NK-92 (cell line): Measurements from ENCODE around the gene LRRC32.

Experiments used
- DNase-seq: peaks from one replicate; lab custom pipeline; 2025; ENCODE audit not compliant: unreplicated experiment; lab: John Stamatoyannopoulos, UW

The LRRC32 gene

GRCh38 chr11:76680518-76681425 is 10.2 kb upstream of the LRRC32 start:
- DNase-seq: no peak

DNA sequence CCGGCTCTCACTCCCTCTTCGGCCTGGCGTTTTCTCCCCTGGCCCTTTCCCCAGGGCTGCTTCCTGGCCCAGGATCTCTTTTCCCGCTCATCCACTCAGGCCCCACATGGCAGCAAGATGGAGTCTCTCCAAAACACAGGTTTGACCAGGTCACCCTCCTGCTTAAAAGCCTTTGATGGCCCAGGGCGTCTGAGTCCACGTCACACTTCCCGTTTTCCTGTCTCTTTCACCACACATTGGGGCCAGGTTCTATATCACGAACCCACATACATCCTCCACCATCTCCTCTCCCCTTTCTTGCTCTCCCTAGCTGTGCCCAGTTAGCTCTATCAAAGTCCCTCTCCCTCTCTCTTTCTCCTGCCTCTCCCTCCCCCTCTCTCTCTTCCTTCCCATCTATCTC is 7.8 kb upstream of the LRRC32 start:
- no peak for DNase-seq

- no peak for DNase-seq
Measured at GRCh38 chr11:76677458-76677765, 6.9 kb upstream of the LRRC32 start.

DNA sequence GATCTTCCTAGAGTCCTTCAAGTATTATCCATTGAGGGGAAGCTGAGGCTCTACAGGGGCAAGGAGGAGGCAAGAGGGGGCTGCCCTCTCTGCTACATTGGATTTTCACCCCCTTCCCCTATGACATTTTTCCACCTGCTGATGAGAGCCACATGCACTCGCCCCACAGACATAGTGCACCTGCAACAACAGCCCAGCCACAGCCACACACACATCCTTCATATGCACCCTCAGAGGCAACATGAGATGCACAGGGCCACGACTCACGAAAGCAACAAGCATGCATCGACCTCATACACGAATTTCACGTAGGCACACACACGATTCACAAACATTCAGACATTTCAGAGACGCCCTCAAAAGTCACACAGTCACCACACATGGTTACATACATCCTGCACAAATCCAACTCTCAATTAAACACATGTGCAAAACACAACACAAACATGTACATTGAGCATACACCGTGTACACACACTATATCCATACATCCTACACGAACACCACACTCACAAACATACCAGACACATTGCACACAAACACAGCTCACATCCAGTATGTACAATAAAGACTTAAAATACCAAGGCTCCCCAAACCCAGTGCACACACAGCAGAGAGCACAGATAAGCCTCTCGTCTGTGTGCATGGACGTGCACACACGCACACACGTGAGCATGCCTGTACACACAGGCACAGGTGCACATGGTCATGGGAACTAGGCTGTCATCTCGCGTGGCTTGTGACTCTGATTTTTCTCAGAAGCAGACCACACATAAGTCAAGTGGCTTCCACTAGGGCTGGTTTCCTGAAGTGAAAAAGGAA is 6.3 kb upstream of the LRRC32 start:
- no peak for DNase-seq

DNA sequence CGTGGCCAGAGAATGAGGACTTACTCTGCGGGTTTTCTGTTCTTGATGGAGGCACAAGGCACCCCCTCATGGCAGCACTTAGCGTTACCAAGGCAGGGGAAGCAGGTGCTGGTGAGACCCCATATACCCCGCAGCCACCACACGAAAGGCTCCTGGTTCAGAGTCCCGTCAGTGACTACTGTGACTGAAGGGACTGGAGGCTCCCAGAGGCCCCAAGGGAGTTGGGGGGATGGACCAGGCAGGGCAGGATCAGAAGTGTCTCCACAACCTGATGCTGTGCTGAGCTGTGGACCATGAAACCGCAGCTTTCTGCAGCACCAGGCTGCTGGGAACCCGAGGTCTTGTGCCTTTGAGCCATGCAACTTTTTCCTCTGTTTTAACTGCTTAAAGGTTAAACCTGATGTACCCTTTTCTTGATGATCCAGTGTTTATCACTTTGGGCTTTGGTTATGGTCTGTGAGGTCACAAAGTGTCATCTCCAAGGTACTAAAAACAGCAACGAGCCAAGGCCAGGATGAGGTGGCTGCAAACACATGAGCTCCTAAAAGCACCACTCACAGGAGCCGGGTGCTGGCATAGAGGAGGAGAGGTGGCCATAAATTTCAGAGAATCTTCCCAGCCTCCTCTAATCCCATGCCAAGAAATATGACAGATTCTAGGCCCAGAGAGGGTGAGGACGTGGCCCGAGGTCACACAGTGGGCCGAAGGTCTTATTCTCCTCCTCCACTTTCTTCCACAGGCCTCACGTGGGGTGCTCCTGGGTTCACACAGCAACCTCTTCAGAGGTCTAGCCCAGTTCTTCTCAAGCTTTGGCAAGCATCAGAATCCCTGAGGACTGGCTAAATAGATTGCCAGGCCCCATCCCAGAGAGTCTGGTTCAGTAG is 4.2 kb upstream of the LRRC32 start:
- no peak for DNase-seq

GRCh38 chr11:76673176-76674142 is 2.9 kb upstream of the LRRC32 start:
- DNase-seq: no peak

GRCh38 chr11:76672431-76673175 is 2.1 kb upstream of the LRRC32 start:
- no peak for DNase-seq

GRCh38 chr11:76671626-76672309 is 1.2 kb upstream of the LRRC32 start:
- no peak for DNase-seq

- no peak for DNase-seq
Measured at GRCh38 chr11:76671237-76671592, 668 bp upstream of the LRRC32 start.

DNA sequence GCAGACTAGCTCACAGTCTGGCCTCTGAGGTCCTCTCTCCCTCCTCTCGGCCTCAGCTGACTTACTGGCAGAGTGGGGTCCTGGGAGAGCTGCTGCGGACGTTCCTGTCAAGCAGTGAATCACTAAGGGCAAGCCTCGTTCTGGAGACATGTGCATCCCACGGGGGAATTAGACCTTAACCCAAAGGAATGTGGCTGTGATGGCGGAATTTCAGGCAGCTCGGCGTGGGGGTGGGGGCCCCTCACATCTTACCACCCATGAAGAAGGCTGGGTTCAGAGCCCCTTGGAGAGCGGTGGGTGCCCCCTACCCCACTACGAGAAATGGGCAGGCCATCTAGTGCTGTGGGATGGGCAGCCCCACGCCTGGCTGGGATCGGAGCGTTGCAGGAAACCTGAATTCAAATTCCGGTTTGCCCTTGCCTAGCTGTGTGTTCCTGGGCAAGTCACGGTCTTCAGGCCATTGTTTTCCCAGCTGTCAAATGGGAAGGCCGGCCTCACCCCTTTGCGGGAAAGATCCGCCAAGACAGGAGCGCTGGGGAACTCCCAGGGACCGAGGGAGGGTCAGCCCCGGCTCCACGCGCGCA is 554 bp downstream of the LRRC32 start:
- DNase-seq: no peak

DNA sequence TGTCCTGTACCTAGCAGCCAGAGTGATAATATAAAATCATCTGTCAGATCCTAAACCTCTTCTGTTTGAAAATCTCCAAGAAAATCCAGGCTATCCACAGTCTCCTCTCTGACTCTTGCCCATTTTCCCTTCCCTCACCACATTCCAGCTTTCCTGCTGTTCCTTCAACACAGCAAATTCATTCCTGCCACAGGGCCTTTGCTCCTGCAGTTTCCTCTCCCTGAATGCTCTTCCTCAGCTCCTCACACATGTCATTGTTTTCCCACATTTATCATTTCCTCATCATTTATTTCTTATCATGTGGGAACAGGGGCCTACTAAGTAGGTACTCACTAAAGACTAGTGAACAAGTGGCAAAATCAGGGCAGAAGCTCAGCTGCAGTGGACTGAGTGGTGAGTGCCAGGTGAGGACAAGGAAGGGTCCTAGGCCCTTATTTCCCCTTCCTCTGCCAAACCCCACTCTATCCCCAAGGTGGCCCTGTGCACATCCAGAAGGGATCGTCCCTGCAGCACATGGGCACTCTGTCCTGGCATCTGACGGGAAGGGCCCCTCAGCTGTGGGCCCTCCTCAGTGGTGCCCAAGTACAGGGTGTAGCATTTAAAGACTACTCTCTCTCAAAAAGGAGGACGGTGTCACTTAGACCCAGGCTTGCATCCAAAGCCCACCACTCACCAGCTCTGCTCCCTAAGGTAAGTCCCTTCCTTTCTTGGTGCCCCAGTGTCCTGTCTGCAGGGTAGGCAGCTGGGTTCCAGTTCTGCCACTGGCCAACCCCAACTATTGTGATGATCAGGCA is 2.0 kb downstream of the LRRC32 start:
- DNase-seq: no peak

DNA sequence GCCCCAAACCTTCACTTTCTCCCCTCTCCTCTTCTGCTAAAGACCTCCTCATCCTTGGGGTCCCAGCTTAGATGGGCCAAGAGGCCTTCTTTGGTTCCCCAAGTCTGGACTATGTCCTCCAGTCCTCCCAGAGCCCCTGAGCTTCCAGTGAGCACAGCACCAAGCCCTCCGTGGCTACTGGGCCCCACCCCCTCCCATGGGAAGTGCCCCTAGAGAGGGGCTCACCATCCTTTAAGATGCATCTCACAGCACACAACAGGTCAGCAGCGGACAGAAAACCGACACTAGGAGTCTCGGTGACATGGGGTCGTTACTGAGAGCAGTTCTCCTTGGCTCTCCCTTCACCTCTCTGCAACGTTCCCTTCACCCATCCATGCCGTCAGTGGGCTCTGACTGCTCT is 2.7 kb downstream of the LRRC32 start:
- DNase-seq: no peak

DNA sequence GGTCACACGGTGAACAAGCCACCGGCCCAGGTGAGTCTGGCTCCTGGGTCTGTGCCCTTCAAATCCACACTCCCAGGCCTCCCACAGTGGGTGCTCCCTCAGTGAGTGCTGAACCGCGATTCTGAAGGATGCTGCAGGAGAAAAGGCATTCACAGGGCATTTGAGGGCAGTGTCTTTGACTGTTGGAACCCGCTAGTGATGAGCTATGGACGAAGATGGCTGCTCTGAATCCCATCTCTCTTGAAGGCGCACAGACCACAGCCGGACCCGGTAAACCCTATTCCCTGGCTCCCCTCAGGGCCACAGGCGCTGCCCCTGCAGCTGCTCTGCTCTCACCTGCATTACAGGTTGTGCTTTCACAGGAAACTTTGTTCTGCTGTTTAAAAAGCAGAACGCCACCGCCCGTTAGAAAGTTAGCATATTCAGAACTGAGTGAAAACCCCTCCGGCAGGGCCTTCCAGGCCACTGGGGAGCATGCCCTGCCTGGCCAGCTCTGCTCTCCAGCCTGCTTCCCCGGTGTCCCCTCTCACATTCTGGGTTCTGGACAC is 3.2 kb downstream of the LRRC32 start:
- no peak for DNase-seq

DNA sequence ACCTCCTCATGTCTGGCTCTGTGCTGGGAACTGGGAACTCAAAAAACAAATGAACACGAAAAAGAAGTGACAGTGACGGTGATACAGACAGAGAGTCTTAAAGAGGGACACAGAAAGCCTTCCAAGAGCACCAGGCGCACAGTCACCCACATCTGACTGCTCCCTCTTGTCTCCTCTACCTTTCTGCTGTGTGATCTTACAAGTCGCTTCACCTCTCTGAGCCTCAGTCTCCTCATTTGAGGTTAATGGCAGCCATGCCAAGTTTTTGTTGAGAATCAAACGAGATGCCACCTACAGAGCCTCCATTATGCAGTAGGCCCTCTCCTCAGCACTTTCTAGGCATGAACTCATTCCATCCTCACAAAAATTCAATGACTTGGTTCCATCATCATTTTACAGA is 3.7 kb downstream of the LRRC32 start:
- no peak for DNase-seq

DNA sequence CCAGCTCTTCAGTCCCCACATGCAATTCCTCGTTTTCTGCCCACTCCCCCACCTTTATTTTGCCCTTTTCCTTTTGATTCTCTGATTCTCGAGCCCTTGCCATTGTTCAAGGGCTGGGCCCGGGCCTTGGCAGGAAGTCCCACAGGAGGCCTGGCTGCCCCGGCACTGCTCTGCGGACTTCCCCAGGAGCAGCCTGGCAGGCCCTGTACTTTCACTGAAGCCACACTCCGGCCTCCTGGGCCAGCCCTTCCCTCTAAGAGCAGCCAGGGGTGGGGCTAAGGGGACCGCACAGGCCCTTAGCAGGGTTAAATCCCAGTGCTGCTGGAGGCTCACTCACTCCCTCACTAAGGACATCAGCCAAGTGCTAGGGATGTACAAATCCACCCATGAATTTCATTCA is 4.1 kb downstream of the LRRC32 start:
- DNase-seq: no peak

DNA sequence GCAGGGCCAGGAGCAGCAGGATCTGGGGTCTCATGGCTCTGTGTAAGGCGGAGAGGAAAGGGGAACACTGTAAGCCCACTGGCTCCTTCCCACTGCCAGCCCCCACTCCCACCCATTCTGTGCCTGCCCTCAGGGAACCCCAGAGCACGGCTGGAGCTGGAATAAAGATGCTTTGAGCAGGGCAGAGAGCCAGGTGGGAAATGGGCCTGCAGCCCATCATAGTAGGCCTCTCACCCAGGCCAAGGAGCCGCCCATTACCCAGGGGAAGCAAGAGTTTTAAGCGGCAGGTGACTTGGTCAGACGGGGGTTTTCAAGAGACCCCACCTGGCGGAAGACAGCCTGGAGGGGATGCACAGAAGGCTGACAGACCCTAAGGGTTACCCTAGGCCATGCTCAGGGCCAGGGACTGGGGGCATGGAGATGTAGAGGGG is 4.6 kb downstream of the LRRC32 start:
- no peak for DNase-seq

GRCh38 chr11:76665172-76665571 is 5.4 kb downstream of the LRRC32 start:
- no peak for DNase-seq
